NB4 (cell line): Measurements from ENCODE around the gene RPS4Y1.

Source experiments
- DNase-seq: peaks from one replicate; pipeline ENCODE4 v3.0.0; 2010; ENCODE audit warnings: low read depth
- H3K4me3 ChIP-seq: one replicate; pipeline ENCODE4 v1.5.1; 2011; ENCODE audit warnings: mild to moderate bottlenecking, low read depth, low read length, moderate library complexity
- MYC ChIP-seq: IDR thresholded peaks from 2 replicates; pipeline ENCODE4 v1.6.1; 2011; ENCODE audit warnings: low read depth, low read length
- POLR2A ChIP-seq: IDR thresholded peaks from 2 replicates; pipeline ENCODE4 v1.6.1; 2011; ENCODE audit warnings: mild to moderate bottlenecking; ENCODE audit not compliant: insufficient read length; ENCODE audit errors: extremely low read depth
- TF ChIP-seq, protein P1 (sequence below): IDR thresholded peaks from one replicate; pipeline ENCODE4 v1.5.1; 2012; ENCODE audit warnings: low read depth, low read length
- TF ChIP-seq, protein P2 (sequence below): IDR thresholded peaks from 2 replicates; pipeline ENCODE4 v1.6.1; 2011; ENCODE audit warnings: low read depth, low read length

Gene RPS4Y1

DNA sequence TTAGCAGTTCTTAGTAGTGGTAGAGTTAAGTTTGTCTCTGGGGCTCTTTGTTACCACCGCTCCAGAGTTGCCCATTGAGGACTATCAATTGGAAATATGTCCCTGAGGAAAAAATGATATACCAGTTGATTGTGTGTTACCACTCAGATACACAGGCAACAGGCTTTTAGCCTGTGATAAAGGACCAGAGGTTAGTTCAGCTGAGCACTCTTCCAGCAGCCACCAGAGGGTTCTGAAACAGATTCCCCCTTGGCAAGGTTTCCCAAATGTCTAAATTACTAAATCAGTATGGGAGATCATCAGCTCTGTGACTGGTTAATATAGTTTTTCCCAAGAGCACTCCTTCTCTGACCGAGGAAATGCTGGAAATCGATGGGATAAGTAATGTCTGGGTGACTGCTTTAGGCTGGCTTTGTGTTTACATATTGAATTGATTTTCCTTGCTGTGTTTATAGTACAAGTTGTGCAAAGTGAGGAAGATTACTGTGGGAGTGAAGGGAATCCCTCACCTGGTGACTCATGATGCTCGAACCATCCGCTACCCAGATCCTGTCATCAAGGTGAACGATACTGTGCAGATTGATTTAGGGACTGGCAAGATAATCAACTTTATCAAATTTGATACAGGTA, 12.9 kb downstream of the RPS4Y1 start:
- DNase-seq, result no peak
- TF ChIP-seq, protein P1, sequence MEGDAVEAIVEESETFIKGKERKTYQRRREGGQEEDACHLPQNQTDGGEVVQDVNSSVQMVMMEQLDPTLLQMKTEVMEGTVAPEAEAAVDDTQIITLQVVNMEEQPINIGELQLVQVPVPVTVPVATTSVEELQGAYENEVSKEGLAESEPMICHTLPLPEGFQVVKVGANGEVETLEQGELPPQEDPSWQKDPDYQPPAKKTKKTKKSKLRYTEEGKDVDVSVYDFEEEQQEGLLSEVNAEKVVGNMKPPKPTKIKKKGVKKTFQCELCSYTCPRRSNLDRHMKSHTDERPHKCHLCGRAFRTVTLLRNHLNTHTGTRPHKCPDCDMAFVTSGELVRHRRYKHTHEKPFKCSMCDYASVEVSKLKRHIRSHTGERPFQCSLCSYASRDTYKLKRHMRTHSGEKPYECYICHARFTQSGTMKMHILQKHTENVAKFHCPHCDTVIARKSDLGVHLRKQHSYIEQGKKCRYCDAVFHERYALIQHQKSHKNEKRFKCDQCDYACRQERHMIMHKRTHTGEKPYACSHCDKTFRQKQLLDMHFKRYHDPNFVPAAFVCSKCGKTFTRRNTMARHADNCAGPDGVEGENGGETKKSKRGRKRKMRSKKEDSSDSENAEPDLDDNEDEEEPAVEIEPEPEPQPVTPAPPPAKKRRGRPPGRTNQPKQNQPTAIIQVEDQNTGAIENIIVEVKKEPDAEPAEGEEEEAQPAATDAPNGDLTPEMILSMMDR, result no peak
- TF ChIP-seq, protein P2, sequence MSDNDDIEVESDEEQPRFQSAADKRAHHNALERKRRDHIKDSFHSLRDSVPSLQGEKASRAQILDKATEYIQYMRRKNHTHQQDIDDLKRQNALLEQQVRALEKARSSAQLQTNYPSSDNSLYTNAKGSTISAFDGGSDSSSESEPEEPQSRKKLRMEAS, result no peak
- no peak for TF ChIP-seq MYC
- no peak for TF ChIP-seq POLR2A
- H3K4me3 ChIP-seq, result no peak overlapping the region

DNA sequence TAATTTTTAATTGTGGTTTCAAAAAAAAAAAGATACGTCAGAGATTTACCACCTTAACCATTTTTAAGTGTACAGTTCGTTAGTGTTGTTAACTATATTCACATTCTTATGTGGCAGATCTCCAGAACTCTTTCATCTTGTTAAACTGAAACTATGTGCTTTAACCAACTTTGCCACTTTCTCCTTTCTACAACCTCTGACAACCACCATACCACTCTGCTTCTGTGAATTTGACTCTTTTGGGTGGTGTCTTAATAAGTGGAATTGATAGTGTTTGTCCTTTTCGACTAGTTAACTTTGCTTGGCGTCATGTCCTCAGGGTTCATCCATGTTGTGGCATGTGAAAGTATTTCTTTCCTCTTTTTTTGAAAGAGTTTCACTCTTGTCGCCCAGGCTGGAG, 15.7 kb downstream of the RPS4Y1 start:
- no peak for DNase-seq
- no peak overlapping the region for H3K4me3 ChIP-seq
- TF ChIP-seq, protein P1, result no peak
- no peak for TF ChIP-seq MYC
- TF ChIP-seq, protein P2, result no peak
- no peak for TF ChIP-seq POLR2A

DNA sequence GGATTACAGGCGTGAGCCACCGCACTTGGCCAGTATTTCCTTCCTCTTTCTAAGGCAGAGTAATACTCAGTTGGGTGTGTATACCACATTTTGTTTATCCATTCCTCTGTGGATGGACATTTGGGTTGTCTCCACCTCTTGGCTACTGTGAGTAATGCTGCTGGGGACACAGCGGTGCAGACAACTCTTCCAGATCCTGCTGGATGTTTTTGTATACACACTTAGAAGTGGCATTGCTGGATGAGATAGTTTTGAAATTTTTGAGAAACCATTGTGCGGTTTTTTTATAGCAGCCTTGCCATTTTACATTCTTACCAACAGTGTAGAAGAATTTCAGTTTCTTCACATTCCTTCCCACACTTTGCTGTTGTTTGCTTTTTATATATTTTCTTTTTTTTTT, 16.3 kb downstream of the RPS4Y1 start:
- no peak overlapping the region for H3K4me3 ChIP-seq
- DNase-seq, result no peak
- TF ChIP-seq, protein P2, result no peak
- TF ChIP-seq MYC, result no peak
- TF ChIP-seq, protein P1, result no peak
- TF ChIP-seq POLR2A, result no peak

DNA sequence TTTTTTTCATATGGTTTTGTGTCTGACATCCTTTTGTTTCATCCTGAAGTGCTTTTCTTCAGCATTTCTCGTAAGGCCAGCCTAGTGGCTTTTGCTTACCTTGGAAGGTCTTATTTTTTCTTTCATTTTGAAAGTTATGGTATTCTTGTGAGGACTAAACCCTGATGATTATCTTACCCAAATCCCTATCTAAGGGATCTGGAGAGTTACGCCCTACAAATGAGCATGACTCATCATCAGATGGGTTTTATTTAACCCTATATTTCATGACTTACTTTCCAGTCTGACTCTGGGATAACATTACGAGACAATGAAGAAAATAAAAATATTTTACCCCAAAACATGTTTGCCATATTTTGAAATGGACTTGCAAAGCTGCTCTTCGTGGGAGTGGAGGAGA, 18.4 kb downstream of the RPS4Y1 start:
- H3K4me3 ChIP-seq, result no peak overlapping the region
- no peak for DNase-seq
- TF ChIP-seq, protein P1, result no peak
- TF ChIP-seq, protein P2, result no peak
- TF ChIP-seq MYC (no peak), POLR2A (no peak)

DNA sequence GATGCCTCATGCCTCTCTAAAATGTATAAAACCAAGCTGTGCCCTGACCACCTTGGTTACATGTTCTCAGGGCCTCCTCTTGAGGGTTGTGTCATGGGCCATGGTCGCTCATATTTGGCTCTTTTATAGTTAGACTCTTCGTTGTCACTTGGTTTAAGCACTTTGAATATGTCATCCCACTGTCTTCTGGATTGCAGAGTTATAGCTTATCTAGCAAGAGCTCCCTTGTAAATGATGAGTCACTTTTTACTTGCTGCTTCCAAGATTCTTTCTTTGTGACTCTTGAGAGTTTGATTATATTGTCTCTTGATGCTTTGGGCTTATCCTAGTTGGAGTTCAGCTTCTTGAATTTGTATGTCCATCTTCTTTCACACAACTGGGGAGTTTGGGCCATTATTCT, 19.1 kb downstream of the RPS4Y1 start:
- DNase-seq, result no peak
- TF ChIP-seq MYC, result no peak
- no peak overlapping the region for H3K4me3 ChIP-seq

DNA sequence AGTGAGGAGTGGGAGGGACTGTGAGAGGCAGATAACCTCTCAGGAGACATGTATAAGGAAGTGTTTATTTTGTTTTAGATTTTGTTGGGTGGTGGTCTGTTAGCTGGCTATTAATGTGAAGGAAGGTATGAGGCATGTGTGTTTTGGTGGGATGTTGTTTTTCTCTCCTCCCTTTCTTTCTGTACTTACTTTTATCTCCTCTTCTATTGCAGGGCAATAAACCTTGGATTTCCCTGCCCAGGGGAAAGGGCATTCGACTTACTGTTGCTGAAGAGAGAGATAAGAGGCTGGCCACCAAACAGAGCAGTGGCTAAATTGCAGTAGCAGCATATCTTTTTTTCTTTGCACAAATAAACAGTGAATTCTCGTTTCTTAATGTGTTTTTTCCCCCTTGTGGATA, 25.2 kb downstream of the RPS4Y1 start:
- no peak for DNase-seq
- H3K4me3 ChIP-seq, result no peak overlapping the region
- TF ChIP-seq, protein P1, result no peak
- TF ChIP-seq POLR2A (no peak), MYC (no peak)
- TF ChIP-seq, protein P2, result no peak
